NCI-H2227 treated with DMSO at 0.1 percent for 48 hours (cell line): ENCODE results near the gene SMTNL2.
"Not testable (repeated sequence)": the region's sequence is repeated elsewhere in the genome, so short reads cannot be mapped to it uniquely, and the experiment has no call there.

ENCODE experiments used
- DNase-seq: peaks from one replicate; lab custom pipeline; 2025; lab: John Stamatoyannopoulos, UW

SMTNL2 gene

DNA sequence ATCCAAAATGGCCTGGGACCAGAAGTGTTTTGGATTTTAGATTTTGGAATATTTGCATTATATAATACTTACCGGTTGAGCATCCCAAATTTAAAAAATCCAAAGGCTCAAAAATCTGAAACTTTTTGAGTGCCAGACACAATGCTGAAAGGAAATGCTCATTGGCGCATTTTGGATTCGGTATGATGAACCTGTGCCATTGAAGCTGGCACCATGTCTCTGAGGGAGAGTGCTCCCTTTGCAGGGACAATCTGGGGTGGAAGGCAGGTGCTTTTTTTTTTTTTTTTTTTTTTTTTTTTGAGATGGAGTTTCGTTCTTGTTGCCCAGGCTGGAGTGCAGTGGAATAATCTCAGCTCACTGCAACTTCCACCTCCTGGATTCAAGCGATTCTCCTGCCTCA is 17.7 kb downstream of the SMTNL2 start:
- no peak for DNase-seq

DNA sequence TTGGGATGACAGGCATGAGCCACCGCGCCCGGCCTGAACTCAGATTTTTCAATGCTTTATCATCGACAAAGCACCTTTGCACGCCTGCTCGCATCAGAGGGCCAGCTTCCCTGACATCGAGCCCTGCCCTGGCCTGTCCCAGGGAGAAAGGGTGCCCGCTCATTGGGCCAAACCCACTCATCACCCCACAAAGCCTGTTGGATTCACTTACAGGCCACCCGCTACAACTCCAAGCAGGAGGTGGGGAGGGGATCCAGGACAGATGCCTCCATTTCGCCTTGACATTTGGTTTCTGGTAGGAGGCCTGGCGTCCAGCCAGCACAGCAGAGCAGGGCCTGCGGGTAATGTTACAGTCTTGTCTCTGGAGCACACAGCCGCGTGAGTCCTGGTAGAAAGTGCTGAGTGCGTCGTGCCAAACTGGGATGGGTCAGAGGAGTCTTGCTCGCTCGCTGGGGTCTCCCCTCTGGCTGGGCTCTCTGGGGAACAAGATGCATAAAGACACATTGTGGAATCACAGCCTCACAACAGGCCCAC is 19.8 kb downstream of the SMTNL2 start:
- DNase-seq, result peak; percentile 24

- DNase-seq, result not testable (repeated sequence)
Measured at GRCh38 chr17:4604736-4605135, 20.4 kb downstream of the SMTNL2 start.

DNA sequence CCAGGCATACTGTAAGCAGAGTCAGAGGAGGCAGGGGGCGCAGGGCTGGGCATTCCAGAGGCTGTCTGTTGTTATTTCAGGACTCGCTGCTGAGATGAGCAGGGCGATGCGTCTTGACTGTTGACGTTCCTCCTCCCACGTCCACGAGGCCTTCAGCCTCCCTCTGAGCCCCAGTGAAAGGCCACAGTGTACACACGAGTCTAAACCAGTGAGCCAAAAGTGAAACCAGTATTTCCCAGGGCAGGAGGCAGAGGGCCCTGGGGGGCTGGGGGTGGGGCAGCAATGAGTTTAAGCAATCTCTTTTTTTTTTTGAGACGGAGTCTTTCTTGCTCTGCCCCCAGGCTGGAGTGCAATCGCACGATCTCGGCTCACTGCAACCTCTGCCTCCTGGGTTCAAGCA is 21.5 kb downstream of the SMTNL2 start:
- no peak for DNase-seq

- no peak for DNase-seq
Measured at GRCh38 chr17:4607261-4607741, 23.0 kb downstream of the SMTNL2 start.

DNA sequence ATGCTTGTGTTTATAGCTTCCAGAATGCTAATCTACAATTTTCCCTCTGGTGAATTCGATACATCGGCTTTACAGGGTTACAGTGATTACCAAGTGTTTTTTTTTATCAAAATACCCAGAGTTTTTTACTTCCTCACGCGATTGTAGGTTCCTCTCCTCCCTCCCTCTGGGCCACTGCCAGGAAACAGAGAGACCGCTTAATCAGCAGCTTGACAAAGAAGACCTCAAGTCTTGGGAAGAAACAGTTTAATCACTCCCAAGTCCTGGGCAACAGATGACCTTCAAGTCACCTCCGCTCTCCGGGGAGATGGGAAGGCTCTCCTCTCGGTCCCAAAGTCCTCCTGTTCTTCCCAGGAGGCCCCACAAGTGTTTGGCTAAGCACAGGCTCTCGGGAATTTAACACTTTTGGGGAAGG is 23.5 kb downstream of the SMTNL2 start:
- no peak for DNase-seq

DNA sequence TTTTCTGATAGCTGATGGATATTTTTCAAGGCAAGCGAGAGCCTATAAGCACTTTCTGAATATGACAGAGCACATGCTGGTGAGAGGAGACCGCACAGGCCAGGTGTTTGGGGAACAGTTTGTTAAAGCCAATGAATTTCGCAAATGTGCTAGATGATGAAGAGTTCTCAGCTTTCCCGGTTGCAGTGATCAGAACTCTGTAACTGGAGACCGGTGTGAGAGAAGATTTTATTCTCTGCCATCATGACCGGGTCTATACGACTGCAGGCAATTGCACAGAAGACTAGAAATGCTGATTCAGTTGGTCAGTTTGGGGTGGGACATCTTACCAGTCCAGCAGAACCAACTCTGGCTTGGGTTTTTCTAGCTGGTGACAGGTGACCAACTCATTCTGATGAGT is 25.4 kb downstream of the SMTNL2 start:
- DNase-seq, result no peak

- no peak for DNase-seq
Measured at GRCh38 chr17:4610162-4610561, 25.8 kb downstream of the SMTNL2 start.

- DNase-seq, result no peak
Measured at GRCh38 chr17:4610656-4611055, 26.3 kb downstream of the SMTNL2 start.

DNA sequence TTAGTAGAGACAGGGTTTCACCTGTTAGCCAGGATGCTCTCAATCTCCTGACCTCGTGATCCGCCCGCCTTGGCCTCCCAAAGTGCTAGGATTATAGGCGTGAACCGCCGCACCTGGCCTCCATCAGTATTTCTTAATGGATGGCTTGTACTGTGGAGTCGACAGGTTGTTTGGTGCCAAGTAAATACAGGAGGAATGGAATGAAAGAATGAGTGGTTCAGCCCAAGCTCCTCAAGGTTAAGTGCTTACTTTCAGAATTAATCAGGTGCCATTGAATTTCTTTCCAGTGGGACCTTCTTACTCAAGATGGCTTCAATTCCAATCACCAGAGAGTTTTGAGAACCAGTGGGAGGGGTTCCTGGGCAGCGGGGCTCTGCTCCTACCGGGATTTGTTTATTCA is 32.1 kb downstream of the SMTNL2 start:
- DNase-seq, result no peak

GRCh38 chr17:4617090-4617489 is 32.8 kb downstream of the SMTNL2 start:
- no peak for DNase-seq

GRCh38 chr17:4617590-4618351 is 33.4 kb downstream of the SMTNL2 start:
- no peak for DNase-seq

DNA sequence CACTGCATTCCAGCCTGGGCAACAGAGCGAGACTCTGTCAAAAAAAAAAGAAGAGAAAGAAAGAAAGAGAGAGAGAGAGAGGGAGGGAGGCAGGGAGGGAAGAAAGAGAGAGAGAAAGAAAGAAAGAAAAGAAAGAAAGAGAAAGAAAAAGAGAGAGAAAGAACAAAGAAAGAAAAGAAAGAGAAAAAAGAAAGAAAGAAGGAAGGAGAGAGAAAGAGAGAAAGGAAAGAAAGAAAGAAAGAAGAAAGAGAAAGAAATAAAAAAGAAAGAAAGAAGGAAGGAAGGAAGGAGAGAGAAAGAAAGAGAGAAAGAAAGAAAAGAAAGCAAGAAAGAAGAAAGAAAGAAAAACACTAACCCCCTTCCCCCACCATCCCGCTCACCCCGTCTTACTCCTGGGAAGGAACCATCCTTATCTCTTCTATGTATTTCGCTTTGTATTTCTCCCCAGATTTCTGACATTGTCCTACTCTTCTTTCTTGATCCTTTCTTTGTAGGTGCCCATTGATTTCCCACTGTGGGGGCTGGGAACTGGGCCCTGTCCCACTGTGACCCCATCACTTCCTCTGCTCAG is 36.3 kb downstream of the SMTNL2 start:
- no peak for DNase-seq

DNA sequence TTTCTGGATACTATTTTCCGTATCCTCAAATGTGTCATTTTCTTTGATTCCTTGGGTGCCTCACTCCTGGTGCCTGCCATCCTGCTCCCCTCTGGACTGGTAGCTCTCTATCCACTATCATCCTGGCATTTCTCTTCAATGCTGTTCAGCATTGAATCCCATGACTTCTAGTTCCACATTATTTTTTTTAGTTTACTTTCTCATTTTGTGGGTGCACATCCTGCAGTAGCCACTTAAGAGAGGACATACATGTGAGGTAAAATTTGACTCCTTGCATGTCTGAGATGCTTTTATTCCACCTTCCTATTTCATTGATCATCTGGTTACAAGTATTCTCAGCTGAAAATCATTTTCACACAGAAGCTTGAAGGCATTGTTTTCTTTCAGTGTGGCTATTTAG is 38.0 kb downstream of the SMTNL2 start:
- no peak for DNase-seq

- DNase-seq, result no peak
Measured at GRCh38 chr17:4623249-4623648, 38.9 kb downstream of the SMTNL2 start.

DNA sequence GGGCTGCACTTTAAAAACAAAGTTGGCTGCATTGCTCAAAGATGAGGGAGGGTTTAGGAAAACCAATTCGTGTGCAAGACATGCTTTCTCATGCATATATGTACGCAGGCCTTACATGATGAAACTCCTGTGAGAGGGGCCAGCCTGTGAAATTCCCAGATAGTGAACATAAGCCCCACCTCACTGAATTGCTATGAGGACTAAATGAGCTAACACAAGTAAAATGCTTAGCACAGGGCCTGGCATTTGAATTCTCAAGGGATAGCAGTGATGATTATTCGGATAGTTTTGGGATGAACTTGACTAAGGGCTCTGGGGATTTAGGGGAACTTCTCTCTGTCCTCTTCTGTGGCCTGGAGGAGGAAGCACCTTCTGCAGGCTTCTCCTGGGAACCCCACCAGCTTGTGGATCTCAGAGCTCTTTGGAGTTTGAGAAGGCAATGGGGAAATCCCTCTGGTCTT is 40.2 kb downstream of the SMTNL2 start:
- not testable (repeated sequence) for DNase-seq

GRCh38 chr17:4625181-4625617 is 40.9 kb downstream of the SMTNL2 start:
- DNase-seq, result no peak

DNA sequence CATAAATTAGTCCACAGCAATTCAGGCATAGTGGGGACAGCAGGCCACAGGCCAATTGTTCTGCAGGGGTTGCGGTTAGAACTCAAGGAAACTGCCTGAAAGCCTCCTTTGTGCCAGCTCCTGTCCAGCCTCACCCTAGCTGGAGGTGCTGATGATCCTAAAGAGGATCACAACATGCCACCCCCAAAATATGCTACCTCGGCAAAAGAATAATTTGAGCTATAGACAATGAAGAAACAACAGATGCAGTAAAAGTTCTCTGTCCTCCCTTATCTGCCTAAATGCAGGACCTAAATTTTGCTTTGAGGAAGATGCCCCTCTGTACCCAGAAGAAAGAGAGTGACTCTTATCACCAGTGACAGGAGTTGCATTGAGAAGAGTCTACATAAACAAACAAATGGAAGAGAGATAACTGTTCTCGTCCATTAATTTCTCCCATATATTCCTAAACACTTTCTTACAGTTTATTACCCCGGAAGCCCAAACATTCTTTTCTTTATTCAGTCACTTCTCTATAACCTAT is 42.5 kb downstream of the SMTNL2 start:
- no peak for DNase-seq

- no peak for DNase-seq
Measured at GRCh38 chr17:4631431-4631830, 47.1 kb downstream of the SMTNL2 start.

- no peak for DNase-seq
Measured at GRCh38 chr17:4631836-4632580, 47.7 kb downstream of the SMTNL2 start.

DNA sequence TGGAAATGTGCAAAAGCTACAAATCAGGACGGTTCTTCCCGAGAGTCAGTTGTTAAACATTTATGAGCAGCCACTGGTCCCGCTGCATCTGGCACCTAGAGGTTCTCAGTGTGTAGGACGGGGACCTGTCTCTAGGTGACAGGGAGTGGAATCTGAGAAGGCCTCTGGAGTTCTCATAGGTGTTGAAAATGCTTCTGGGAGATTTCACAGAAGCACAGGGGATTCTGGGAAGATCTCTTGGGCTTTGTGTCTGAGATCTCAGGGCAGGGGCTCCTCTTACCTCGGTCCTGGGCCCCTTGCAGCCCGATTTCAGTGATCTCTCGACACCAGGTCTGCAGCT is 48.2 kb downstream of the SMTNL2 start:
- DNase-seq, result no peak

DNA sequence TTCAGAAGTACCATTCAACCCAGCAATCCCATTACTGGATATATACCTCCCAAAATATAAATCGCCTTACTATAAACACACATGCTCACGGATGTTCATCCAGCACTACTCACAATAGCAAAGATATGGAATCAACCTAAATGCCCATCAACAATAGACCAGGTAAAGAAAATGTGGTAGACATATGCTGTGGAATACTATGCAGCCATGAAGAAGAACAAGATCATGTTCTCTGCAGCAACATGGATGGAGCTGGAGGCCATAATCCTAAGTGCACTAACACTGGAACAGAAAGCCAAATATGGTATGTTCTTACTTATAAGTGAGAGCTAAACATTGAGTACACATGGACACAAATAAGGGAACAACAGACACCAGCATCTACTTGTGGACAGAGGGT is 49.3 kb downstream of the SMTNL2 start:
- no peak for DNase-seq

- DNase-seq, result no peak
Measured at GRCh38 chr17:4634976-4635375, 50.6 kb downstream of the SMTNL2 start.
